Measurements from ENCODE around the gene HOPX. TPM values are rescaled to one million over a fixed set of nuclear protein-coding genes. Genes with fewer than 3 reads are reported as not detected.

Gene HOPX
- total RNA-seq, 1 experiment from 2014 or later: not detected

DNA sequence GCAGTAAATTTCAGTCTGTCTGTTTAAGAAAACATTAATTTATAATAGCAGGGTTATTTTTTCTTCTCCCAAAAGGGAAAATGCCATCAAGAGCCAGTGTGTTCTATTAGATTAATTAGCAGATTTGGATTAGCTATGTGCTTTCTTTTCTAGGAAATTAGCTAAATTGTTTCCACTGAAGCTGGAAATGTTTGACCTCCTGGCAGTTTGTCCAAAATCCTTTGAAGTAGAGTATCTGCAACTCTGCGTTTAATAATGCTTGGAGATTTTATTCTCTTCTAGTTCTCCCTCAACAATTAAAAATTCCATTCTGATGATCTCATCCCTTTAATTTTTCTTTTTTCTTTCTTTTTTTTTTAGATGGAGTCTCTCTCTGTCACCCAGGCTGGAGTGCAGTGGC, 27.1 kb upstream of the HOPX start:
- Histone ChIP-seq H3K79me1 (ENCODE audit: insufficient read depth, low read depth, low read length, poor library complexity, severe bottlenecking) (no peaks in the 10 kb centered on the region), H3K4me2 (ENCODE audit: insufficient read depth, insufficient read length, low read length) (no peak overlapping the region), H3K23me2 (ENCODE audit: insufficient read length, low read depth, low read length, poor library complexity, severe bottlenecking) (no peaks in the 10 kb centered on the region), H3K23ac (ENCODE audit: insufficient read length, low read depth, low read length) (no peak overlapping the region), H3K27ac (ENCODE audit: insufficient read length, low read depth, low read length) (no peak overlapping the region), H3K56ac (ENCODE audit: insufficient read length, low read depth, low read length) (no peak overlapping the region), H2BK120ac (ENCODE audit: low read depth, low read length, poor library complexity, severe bottlenecking) (no peak overlapping the region), H3T11ph (ENCODE audit: low read length) (no peak overlapping the region), H4K91ac (ENCODE audit: insufficient read length, low read depth, low read length) (no peak overlapping the region), H3K4me1 (ENCODE audit: insufficient read depth, low read length) (no peaks in the 10 kb centered on the region), H3K79me2 (ENCODE audit: insufficient read depth, low read length) (no peaks in the 10 kb centered on the region), H3K9ac (ENCODE audit: extremely low read depth, insufficient read length, low read length) (no peak overlapping the region), H3K4ac (ENCODE audit: low read depth, low read length) (no peak overlapping the region), H3K27me3 (ENCODE audit: insufficient read depth, low read length) (no peaks in the 10 kb centered on the region), H3K9me3 (ENCODE audit: control insufficient read depth, low read depth, low read length) (no peaks in the 10 kb centered on the region), H2BK20ac (ENCODE audit: low read depth, low read length, poor library complexity, severe bottlenecking) (no peak overlapping the region), H4K20me1 (ENCODE audit: control insufficient read depth, insufficient read depth, insufficient read length) (no peaks in the 10 kb centered on the region), H2BK5ac (ENCODE audit: insufficient read length, low read length) (no peak overlapping the region), H3K14ac (ENCODE audit: insufficient read depth, low read length) (no peak overlapping the region), H2BK12ac (ENCODE audit: insufficient read length, low read depth, low read length) (no peak overlapping the region), H2AFZ (ENCODE audit: low read length) (no peak overlapping the region), H2BK15ac (ENCODE audit: low read depth, low read length) (no peak overlapping the region), H4K8ac (replicated peaks; ENCODE audit: insufficient read length, low read depth, low read length) (no peak overlapping the region), H4K5ac (ENCODE audit: insufficient read length, low read depth, low read length) (no peak overlapping the region), H2AK5ac (ENCODE audit: insufficient read length, low read length) (no peak overlapping the region), H3K18ac (ENCODE audit: insufficient read length, low read depth, low read length) (no peak overlapping the region)
- no peak for DNase-seq
- TF ChIP-seq, protein P1, sequence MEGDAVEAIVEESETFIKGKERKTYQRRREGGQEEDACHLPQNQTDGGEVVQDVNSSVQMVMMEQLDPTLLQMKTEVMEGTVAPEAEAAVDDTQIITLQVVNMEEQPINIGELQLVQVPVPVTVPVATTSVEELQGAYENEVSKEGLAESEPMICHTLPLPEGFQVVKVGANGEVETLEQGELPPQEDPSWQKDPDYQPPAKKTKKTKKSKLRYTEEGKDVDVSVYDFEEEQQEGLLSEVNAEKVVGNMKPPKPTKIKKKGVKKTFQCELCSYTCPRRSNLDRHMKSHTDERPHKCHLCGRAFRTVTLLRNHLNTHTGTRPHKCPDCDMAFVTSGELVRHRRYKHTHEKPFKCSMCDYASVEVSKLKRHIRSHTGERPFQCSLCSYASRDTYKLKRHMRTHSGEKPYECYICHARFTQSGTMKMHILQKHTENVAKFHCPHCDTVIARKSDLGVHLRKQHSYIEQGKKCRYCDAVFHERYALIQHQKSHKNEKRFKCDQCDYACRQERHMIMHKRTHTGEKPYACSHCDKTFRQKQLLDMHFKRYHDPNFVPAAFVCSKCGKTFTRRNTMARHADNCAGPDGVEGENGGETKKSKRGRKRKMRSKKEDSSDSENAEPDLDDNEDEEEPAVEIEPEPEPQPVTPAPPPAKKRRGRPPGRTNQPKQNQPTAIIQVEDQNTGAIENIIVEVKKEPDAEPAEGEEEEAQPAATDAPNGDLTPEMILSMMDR (conservative IDR thresholded peaks at IDR 0.05): no peak
- no peak overlapping the region for H3K27ac Mint-ChIP-seq
- H3K36me3 Mint-ChIP-seq (ENCODE audit: insufficient read depth in 1 of 3, low read depth in 3 of 3): peaks cover 9 to 17% (median 11%) of the 10 kb centered on the region in 3 experiments; a peak in 6 of 7 replicates
- H3K9me3 Mint-ChIP-seq: peaks cover 16% of the 10 kb centered on the region in 2 experiments
- no peaks in the 10 kb centered on the region for H3K4me1 Mint-ChIP-seq
- H3K27me3 Mint-ChIP-seq (ENCODE audit: low read depth): peaks cover 14% of the 10 kb centered on the region
- no CpG with 5 or more reads among the region's 1 CpG for WGBS (ENCODE audit: extremely low coverage, insufficient read length, low lambda C conversion rate)
- no peak overlapping the region for H3K4me3 Mint-ChIP-seq
